ENCODE measurements around the gene GART. TPM values are rescaled to one million over a fixed set of nuclear protein-coding genes. Genes with fewer than 3 reads are reported as not detected.

The GART gene
- total and polyA plus RNA-seq, 12 donors, result 15.1 to 80.8 (median 59.5) TPM

GRCh38 chr21:33531007-33531406 is 10.9 kb downstream of the GART start:
- 86 to 90% (median 88%) methylated on average over 3 of the region's 3 CpGs for WGBS, 4 donors
- H3K4me3 ChIP-seq, result no peak overlapping the region
- H3K27ac ChIP-seq, result no peak overlapping the region
- TF ChIP-seq, protein P1, sequence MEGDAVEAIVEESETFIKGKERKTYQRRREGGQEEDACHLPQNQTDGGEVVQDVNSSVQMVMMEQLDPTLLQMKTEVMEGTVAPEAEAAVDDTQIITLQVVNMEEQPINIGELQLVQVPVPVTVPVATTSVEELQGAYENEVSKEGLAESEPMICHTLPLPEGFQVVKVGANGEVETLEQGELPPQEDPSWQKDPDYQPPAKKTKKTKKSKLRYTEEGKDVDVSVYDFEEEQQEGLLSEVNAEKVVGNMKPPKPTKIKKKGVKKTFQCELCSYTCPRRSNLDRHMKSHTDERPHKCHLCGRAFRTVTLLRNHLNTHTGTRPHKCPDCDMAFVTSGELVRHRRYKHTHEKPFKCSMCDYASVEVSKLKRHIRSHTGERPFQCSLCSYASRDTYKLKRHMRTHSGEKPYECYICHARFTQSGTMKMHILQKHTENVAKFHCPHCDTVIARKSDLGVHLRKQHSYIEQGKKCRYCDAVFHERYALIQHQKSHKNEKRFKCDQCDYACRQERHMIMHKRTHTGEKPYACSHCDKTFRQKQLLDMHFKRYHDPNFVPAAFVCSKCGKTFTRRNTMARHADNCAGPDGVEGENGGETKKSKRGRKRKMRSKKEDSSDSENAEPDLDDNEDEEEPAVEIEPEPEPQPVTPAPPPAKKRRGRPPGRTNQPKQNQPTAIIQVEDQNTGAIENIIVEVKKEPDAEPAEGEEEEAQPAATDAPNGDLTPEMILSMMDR (IDR thresholded peaks at IDR 0.05), result no peak
- no peak for TF ChIP-seq POLR2A (IDR thresholded peaks at IDR 0.05)
- intact Hi-C loops (cut with DNase I), result no loop called here
- H3K36me3 ChIP-seq (replicated peaks in 1 of 2), result peaks cover 0 to 85% of the 10 kb centered on the region in 2 donors
- H3K4me1 ChIP-seq (replicated peaks in 1 of 2), result no peaks in the 10 kb centered on the region
- no peaks in the 10 kb centered on the region for H3K27me3 ChIP-seq
- no peak for DNase-seq
- no peaks in the 10 kb centered on the region for H3K9me3 ChIP-seq (replicated peaks in 1 of 3)

- DNase-seq, result no peak
- intact Hi-C loops (cut with DNase I), result no loop called here
- H3K4me1 ChIP-seq (replicated peaks in 1 of 2), result no peaks in the 10 kb centered on the region
- no peaks in the 10 kb centered on the region for H3K27me3 ChIP-seq
- H3K4me3 ChIP-seq, result no peak overlapping the region
- WGBS, 4 donors, result 69 to 85% (median 76%) methylated on average over 1 of the region's 1 CpG
- TF ChIP-seq, protein P1 (IDR thresholded peaks at IDR 0.05), result no peak
- TF ChIP-seq POLR2A (IDR thresholded peaks at IDR 0.05), result no peak
- no peak overlapping the region for H3K27ac ChIP-seq
- no peaks in the 10 kb centered on the region for H3K9me3 ChIP-seq (replicated peaks in 1 of 3)
- H3K36me3 ChIP-seq (replicated peaks in 1 of 2), result peaks cover 0 to 42% of the 10 kb centered on the region in 2 donors
Measured at GRCh38 chr21:33522953-33523349, 19.0 kb downstream of the GART start.

DNA sequence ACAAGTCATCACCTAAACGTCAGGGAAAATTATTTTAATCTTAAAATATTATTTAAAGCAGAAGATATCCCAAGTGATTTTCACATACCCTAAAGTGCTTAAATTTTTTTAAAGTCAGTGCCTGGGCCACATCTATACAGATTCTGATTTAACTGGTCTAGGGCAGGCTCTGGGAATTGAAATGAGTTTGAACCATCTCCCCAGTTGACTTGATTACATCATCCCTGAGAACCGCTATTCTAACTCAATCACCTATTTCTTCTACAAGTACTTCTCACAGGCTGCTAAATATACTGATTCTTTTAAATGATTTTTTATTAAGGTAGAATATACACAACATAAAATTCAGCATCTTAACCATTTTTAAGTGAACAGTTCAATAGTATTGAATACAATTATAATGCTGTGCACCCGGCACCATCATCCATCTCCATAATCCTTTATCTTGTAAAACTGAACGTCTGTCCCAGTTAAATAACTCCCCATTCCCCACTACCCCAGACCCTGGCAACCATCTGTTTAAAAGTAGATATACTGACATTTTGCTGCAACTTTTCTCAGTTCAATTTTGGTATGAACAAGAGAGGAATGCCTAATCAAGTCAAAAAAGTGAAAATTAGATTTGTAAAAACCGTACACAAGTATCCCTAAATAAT is 19.5 kb downstream of the GART start:
- H3K36me3 ChIP-seq (replicated peaks in 1 of 2), result peaks cover 0 to 37% of the 10 kb centered on the region in 2 donors
- no peak overlapping the region for H3K27ac ChIP-seq
- WGBS, 4 donors, result 82 to 91% (median 87%) methylated on average over 5 of the region's 5 CpGs
- no peak overlapping the region for H3K4me3 ChIP-seq
- H3K4me1 ChIP-seq (replicated peaks in 1 of 2), result no peaks in the 10 kb centered on the region
- H3K9me3 ChIP-seq (replicated peaks in 1 of 3), result no peaks in the 10 kb centered on the region
- no peak for DNase-seq
- TF ChIP-seq, protein P1 (IDR thresholded peaks at IDR 0.05), result no peak
- TF ChIP-seq POLR2A (IDR thresholded peaks at IDR 0.05), result no peak
- H3K27me3 ChIP-seq, result no peaks in the 10 kb centered on the region
- intact Hi-C loops (cut with DNase I), result no loop called here

DNA sequence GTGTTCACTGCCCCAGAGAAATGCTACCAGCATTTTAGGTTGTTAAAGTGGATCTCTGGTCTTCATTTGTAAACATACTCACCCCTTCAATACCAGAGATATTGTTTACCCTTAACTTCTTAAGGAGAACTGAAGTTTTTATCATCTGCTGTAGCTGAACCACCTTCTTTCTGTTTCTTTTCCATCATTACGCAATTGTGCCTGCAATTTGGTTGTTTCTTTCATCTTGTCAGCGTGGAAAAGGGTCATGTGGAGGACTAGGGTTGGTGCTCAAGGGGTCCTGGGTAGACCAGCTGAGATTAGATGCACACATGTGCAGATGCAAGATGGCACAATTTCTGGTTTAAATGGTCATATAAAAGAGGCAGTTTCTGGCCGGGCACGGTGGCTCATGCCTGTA is 23.0 kb downstream of the GART start:
- no peak for TF ChIP-seq POLR2A (IDR thresholded peaks at IDR 0.05)
- TF ChIP-seq, protein P1 (IDR thresholded peaks at IDR 0.05), result no peak
- Histone ChIP-seq H3K36me3 (replicated peaks in 1 of 2) (peaks cover 0 to 41% of the 10 kb centered on the region in 2 donors), H3K4me1 (replicated peaks in 1 of 2) (no peaks in the 10 kb centered on the region), H3K4me3 (no peak overlapping the region), H3K9me3 (replicated peaks in 1 of 3) (no peaks in the 10 kb centered on the region), H3K27ac (no peak overlapping the region), H3K27me3 (no peaks in the 10 kb centered on the region)
- 92 to 98% (median 94%) methylated on average over 4 of the region's 4 CpGs for WGBS, 4 donors
- intact Hi-C loops (cut with DNase I), result no loop called here
- no peak for DNase-seq

All from adrenal gland (tissue), 12 donors.